ENCODE data around the gene HOXB8. TPM values are rescaled to one million over a fixed set of nuclear protein-coding genes. Genes with fewer than 3 reads are reported as not detected.

HOXB8 gene
- total RNA-seq, 1 donor from 2014 or later: not detected

GRCh38 chr17:48609759-48610281, 5.3 kb downstream of the HOXB8 start:
- Mint-ChIP-seq H3K36me3 (ENCODE audit: unreplicated experiment) (no peaks in the 10 kb centered on the region), H3K4me3 (ENCODE audit: unreplicated experiment) (no peak overlapping the region), H3K27me3 (ENCODE audit: unreplicated experiment) (peaks cover 54% of the 10 kb centered on the region), H3K9me3 (ENCODE audit: unreplicated experiment) (peaks cover 18% of the 10 kb centered on the region), H3K27ac (ENCODE audit: unreplicated experiment) (no peak overlapping the region), H3K4me1 (ENCODE audit: low read depth, unreplicated experiment) (peaks cover 3% of the 10 kb centered on the region)
- DNase-seq: no peak
- TF ChIP-seq, protein P1, sequence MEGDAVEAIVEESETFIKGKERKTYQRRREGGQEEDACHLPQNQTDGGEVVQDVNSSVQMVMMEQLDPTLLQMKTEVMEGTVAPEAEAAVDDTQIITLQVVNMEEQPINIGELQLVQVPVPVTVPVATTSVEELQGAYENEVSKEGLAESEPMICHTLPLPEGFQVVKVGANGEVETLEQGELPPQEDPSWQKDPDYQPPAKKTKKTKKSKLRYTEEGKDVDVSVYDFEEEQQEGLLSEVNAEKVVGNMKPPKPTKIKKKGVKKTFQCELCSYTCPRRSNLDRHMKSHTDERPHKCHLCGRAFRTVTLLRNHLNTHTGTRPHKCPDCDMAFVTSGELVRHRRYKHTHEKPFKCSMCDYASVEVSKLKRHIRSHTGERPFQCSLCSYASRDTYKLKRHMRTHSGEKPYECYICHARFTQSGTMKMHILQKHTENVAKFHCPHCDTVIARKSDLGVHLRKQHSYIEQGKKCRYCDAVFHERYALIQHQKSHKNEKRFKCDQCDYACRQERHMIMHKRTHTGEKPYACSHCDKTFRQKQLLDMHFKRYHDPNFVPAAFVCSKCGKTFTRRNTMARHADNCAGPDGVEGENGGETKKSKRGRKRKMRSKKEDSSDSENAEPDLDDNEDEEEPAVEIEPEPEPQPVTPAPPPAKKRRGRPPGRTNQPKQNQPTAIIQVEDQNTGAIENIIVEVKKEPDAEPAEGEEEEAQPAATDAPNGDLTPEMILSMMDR (IDR thresholded peaks at IDR 0.05; ENCODE audit: partially characterized antibody, unreplicated experiment): no peak

- TF ChIP-seq, protein P1 (IDR thresholded peaks at IDR 0.05; ENCODE audit: partially characterized antibody, unreplicated experiment): no peak
- DNase-seq: no peak
- Mint-ChIP-seq H3K27me3 (ENCODE audit: unreplicated experiment) (peaks cover 49% of the 10 kb centered on the region), H3K4me1 (ENCODE audit: low read depth, unreplicated experiment) (peaks cover 3% of the 10 kb centered on the region), H3K27ac (ENCODE audit: unreplicated experiment) (no peak overlapping the region), H3K4me3 (ENCODE audit: unreplicated experiment) (no peak overlapping the region), H3K36me3 (ENCODE audit: unreplicated experiment) (no peaks in the 10 kb centered on the region), H3K9me3 (ENCODE audit: unreplicated experiment) (peaks cover 23% of the 10 kb centered on the region)
Measured at GRCh38 chr17:48609033-48609432, 6.1 kb downstream of the HOXB8 start.

GRCh38 chr17:48608494-48608834, 6.6 kb downstream of the HOXB8 start:
- TF ChIP-seq, protein P1 (IDR thresholded peaks at IDR 0.05; ENCODE audit: partially characterized antibody, unreplicated experiment): no peak
- H3K36me3 Mint-ChIP-seq (ENCODE audit: unreplicated experiment): no peaks in the 10 kb centered on the region
- H3K9me3 Mint-ChIP-seq (ENCODE audit: unreplicated experiment): peaks cover 23% of the 10 kb centered on the region
- peaks cover 2% of the 10 kb centered on the region for H3K4me1 Mint-ChIP-seq (ENCODE audit: low read depth, unreplicated experiment)
- H3K4me3 Mint-ChIP-seq (ENCODE audit: unreplicated experiment): no peak overlapping the region
- peaks cover 50% of the 10 kb centered on the region for H3K27me3 Mint-ChIP-seq (ENCODE audit: unreplicated experiment)
- H3K27ac Mint-ChIP-seq (ENCODE audit: unreplicated experiment): no peak overlapping the region
- no peak for DNase-seq

DNA sequence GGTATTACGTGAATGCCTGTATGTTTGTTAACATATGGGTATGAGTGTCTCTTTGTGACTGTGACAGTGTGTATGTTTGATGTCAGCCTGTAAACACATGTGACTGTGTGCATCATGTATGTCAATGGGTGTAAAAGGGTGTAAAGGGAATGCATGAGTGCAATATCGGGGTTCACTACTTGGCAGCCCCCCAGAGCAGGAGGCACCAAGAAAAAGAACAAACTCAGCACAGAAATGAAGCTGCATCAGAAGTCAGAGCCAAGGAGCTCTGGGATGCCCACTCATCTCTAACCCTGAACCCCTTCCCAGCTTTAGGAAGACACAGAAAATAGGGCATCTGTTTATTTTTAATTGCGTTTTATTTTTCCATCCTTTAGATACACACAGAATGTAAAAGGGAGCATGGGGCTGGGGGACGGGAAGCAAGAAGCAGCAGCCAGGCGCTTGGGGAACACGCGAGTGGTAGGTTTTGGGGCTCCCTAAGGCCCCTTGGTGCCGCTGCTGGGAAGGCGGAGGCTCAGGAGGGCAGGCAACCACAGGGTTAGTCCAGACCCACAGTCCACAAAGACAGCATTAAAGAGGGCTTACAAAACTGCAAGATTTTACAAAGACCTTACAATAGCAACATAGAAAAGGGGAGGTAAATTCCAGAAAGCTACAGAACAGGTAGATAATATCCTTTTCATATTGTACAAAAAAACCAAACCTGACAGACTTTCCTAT, 8.0 kb downstream of the HOXB8 start:
- no peak overlapping the region for H3K27ac Mint-ChIP-seq (ENCODE audit: unreplicated experiment)
- H3K4me1 Mint-ChIP-seq (ENCODE audit: low read depth, unreplicated experiment): no peaks in the 10 kb centered on the region
- H3K4me3 Mint-ChIP-seq (ENCODE audit: unreplicated experiment): no peak overlapping the region
- H3K9me3 Mint-ChIP-seq (ENCODE audit: unreplicated experiment): peaks cover 29% of the 10 kb centered on the region
- H3K27me3 Mint-ChIP-seq (ENCODE audit: unreplicated experiment): peaks cover 53% of the 10 kb centered on the region
- H3K36me3 Mint-ChIP-seq (ENCODE audit: unreplicated experiment): no peaks in the 10 kb centered on the region
- DNase-seq: no peak
- TF ChIP-seq, protein P1 (IDR thresholded peaks at IDR 0.05; ENCODE audit: partially characterized antibody, unreplicated experiment): no peak
